ENCODE data around the gene FSTL5.

The FSTL5 gene

DNA sequence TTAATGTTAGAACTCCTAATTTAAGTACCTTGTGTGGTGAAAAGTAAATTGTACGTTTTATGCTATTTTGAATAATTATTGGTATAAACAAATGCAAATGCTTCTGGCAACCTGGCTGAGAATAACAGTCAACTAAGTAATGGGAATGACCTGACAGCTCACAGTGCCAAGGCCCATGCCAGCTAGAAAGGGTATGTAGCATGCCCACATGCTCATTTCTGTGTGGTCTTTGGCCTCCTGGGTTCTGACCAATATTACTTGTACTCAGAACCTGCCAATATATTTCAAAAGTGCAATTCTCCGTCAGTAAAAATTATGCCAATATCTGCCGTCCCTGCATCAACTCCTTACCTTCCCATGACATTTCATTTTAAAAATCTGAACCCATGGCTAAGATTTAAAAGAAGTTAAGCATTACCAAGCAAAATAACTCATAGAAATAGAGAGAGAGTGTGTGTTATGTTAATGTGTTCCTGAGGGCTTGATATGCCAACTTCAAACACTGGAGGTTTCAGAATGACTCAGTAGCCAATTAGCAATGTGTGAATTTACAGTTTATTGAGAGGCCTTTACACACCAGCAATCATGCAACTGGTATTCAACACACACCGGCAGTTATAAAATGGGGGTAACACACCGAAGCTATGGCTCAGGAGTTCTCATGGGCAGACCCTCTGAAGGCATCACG is 820.8 kb downstream of the FSTL5 start:
- TF ChIP-seq ZNF565 (CRISPR knock-in tag; conservative IDR thresholded peaks at IDR 0.05; ENCODE audit: low read depth) (no peak), ZNF8 (CRISPR knock-in tag; IDR thresholded peaks at IDR 0.05) (no peak), TOX (CRISPR knock-in tag; IDR thresholded peaks at IDR 0.05; ENCODE audit: borderline replicate concordance) (no peak), TCF4 (CRISPR knock-in tag; IDR thresholded peaks at IDR 0.05; ENCODE audit: borderline replicate concordance) (no peak)
- TF ChIP-seq, protein P1, sequence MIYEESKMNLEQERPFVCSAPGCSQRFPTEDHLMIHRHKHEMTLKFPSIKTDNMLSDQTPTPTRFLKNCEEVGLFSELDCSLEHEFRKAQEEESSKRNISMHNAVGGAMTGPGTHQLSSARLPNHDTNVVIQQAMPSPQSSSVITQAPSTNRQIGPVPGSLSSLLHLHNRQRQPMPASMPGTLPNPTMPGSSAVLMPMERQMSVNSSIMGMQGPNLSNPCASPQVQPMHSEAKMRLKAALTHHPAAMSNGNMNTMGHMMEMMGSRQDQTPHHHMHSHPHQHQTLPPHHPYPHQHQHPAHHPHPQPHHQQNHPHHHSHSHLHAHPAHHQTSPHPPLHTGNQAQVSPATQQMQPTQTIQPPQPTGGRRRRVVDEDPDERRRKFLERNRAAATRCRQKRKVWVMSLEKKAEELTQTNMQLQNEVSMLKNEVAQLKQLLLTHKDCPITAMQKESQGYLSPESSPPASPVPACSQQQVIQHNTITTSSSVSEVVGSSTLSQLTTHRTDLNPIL (CRISPR knock-in tag; IDR thresholded peaks at IDR 0.05; ENCODE audit: low read depth), result no peak
- ATAC-seq, result no peak

DNA sequence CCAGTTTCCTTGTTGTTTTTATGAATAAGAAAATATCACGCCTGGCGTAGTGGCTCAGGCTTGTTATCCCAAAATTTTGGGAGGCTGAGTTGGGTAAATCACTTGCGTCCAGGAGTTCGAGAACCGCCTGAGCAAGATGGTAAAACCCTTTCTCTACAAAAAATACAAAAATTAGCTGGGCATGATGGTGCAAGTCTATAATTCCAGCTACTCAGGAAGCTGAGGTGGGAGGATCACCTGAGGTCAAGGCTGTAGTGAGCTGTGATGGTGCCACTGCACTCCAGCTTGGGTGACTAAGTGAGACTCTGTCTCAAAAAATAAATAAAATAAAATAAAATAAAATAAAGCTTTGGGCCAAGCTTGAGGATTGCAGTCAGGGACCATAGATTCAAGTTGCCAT is 827.2 kb downstream of the FSTL5 start:
- ATAC-seq, result no peak
- TF ChIP-seq ZNF70 (CRISPR knock-in tag; IDR thresholded peaks at IDR 0.05) (no peak), ZFP3 (CRISPR knock-in tag; IDR thresholded peaks at IDR 0.05) (no peak), GLIS3 (CRISPR knock-in tag; IDR thresholded peaks at IDR 0.05) (no peak), ESRRG (CRISPR knock-in tag; IDR thresholded peaks at IDR 0.05) (no peak), RARB (CRISPR knock-in tag; IDR thresholded peaks at IDR 0.05) (no peak), SNAI2 (CRISPR knock-in tag; IDR thresholded peaks at IDR 0.05) (no peak), ZFP30 (CRISPR knock-in tag; IDR thresholded peaks at IDR 0.05) (no peak), TCF4 (CRISPR knock-in tag; IDR thresholded peaks at IDR 0.05; ENCODE audit: borderline replicate concordance) (no peak), OSR1 (CRISPR knock-in tag; IDR thresholded peaks at IDR 0.05) (no peak), ARNTL (CRISPR knock-in tag; IDR thresholded peaks at IDR 0.05; ENCODE audit: borderline replicate concordance, low read depth) (no peak), CSDC2 (CRISPR knock-in tag; IDR thresholded peaks at IDR 0.05) (no peak), ISL1 (CRISPR knock-in tag; IDR thresholded peaks at IDR 0.05) (no peak), BACH2 (CRISPR knock-in tag; IDR thresholded peaks at IDR 0.05; ENCODE audit: borderline replicate concordance) (no peak), TOX (CRISPR knock-in tag; IDR thresholded peaks at IDR 0.05; ENCODE audit: borderline replicate concordance) (no peak), ZNF565 (CRISPR knock-in tag; conservative IDR thresholded peaks at IDR 0.05; ENCODE audit: low read depth) (no peak), ZNF8 (CRISPR knock-in tag; IDR thresholded peaks at IDR 0.05) (no peak), PPARA (CRISPR knock-in tag; IDR thresholded peaks at IDR 0.05; ENCODE audit: borderline replicate concordance) (no peak)
- TF ChIP-seq, protein P2, sequence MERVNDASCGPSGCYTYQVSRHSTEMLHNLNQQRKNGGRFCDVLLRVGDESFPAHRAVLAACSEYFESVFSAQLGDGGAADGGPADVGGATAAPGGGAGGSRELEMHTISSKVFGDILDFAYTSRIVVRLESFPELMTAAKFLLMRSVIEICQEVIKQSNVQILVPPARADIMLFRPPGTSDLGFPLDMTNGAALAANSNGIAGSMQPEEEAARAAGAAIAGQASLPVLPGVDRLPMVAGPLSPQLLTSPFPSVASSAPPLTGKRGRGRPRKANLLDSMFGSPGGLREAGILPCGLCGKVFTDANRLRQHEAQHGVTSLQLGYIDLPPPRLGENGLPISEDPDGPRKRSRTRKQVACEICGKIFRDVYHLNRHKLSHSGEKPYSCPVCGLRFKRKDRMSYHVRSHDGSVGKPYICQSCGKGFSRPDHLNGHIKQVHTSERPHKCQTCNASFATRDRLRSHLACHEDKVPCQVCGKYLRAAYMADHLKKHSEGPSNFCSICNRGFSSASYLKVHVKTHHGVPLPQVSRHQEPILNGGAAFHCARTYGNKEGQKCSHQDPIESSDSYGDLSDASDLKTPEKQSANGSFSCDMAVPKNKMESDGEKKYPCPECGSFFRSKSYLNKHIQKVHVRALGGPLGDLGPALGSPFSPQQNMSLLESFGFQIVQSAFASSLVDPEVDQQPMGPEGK (CRISPR knock-in tag; IDR thresholded peaks at IDR 0.05; ENCODE audit: borderline replicate concordance), result no peak
- TF ChIP-seq, protein P3, sequence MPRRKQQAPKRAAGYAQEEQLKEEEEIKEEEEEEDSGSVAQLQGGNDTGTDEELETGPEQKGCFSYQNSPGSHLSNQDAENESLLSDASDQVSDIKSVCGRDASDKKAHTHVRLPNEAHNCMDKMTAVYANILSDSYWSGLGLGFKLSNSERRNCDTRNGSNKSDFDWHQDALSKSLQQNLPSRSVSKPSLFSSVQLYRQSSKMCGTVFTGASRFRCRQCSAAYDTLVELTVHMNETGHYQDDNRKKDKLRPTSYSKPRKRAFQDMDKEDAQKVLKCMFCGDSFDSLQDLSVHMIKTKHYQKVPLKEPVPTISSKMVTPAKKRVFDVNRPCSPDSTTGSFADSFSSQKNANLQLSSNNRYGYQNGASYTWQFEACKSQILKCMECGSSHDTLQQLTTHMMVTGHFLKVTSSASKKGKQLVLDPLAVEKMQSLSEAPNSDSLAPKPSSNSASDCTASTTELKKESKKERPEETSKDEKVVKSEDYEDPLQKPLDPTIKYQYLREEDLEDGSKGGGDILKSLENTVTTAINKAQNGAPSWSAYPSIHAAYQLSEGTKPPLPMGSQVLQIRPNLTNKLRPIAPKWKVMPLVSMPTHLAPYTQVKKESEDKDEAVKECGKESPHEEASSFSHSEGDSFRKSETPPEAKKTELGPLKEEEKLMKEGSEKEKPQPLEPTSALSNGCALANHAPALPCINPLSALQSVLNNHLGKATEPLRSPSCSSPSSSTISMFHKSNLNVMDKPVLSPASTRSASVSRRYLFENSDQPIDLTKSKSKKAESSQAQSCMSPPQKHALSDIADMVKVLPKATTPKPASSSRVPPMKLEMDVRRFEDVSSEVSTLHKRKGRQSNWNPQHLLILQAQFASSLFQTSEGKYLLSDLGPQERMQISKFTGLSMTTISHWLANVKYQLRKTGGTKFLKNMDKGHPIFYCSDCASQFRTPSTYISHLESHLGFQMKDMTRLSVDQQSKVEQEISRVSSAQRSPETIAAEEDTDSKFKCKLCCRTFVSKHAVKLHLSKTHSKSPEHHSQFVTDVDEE (CRISPR knock-in tag; IDR thresholded peaks at IDR 0.05), result no peak
- TF ChIP-seq, protein P1 (CRISPR knock-in tag; IDR thresholded peaks at IDR 0.05; ENCODE audit: low read depth), result no peak

DNA sequence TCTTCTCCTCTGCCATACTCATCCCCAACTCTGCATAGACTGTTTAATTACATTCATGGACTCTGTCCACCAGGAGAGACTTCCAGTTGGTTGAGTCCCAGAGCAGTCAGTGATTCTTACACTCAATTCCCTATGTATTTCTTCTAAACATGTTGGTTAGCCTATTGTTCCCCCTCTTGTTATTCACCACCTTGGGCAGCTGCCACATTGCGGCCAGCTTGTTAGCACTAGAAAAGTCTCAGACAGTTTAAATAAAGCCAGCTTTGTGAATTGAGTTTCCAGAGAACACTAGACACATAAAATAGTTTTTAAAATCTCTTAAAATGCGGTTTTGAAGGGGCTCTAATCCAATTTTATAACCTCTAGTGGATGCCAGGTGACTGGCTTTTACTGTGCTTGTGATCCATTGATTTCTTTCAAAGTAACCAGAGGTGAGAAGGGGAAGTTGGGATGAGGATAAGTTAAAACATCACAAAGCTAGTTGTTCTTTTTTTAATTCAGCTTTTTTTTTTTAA is 827.7 kb downstream of the FSTL5 start:
- TF ChIP-seq, protein P3 (CRISPR knock-in tag; IDR thresholded peaks at IDR 0.05), result no peak
- TF ChIP-seq ZNF8 (CRISPR knock-in tag; IDR thresholded peaks at IDR 0.05) (no peak), TOX (CRISPR knock-in tag; IDR thresholded peaks at IDR 0.05; ENCODE audit: borderline replicate concordance) (no peak), BACH2 (CRISPR knock-in tag; IDR thresholded peaks at IDR 0.05; ENCODE audit: borderline replicate concordance) (no peak), ZC3H10 (CRISPR knock-in tag; IDR thresholded peaks at IDR 0.05) (no peak), ARNTL (CRISPR knock-in tag; IDR thresholded peaks at IDR 0.05; ENCODE audit: borderline replicate concordance, low read depth) (no peak), ZFP30 (CRISPR knock-in tag; IDR thresholded peaks at IDR 0.05) (no peak), TCF4 (CRISPR knock-in tag; IDR thresholded peaks at IDR 0.05; ENCODE audit: borderline replicate concordance) (no peak), ZFP3 (CRISPR knock-in tag; IDR thresholded peaks at IDR 0.05) (no peak), SNAI2 (CRISPR knock-in tag; IDR thresholded peaks at IDR 0.05) (no peak)
- TF ChIP-seq, protein P4, sequence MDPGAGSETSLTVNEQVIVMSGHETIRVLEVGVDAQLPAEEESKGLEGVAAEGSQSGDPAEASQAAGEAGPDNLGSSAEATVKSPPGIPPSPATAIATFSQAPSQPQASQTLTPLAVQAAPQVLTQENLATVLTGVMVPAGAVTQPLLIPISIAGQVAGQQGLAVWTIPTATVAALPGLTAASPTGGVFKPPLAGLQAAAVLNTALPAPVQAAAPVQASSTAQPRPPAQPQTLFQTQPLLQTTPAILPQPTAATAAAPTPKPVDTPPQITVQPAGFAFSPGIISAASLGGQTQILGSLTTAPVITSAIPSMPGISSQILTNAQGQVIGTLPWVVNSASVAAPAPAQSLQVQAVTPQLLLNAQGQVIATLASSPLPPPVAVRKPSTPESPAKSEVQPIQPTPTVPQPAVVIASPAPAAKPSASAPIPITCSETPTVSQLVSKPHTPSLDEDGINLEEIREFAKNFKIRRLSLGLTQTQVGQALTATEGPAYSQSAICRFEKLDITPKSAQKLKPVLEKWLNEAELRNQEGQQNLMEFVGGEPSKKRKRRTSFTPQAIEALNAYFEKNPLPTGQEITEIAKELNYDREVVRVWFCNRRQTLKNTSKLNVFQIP (CRISPR knock-in tag; IDR thresholded peaks at IDR 0.05; ENCODE audit: borderline replicate concordance, low read depth), result no peak
- TF ChIP-seq, protein P1 (CRISPR knock-in tag; IDR thresholded peaks at IDR 0.05; ENCODE audit: low read depth), result no peak
- ATAC-seq, result no peak

Data from SK-N-SH treated with all-trans-retinoic acid at 6 μM for 48 hours (cell line).